Liver (tissue), 9 donors: ENCODE measurements around the gene MLLT10. TPM values are rescaled to one million over a fixed set of nuclear protein-coding genes. Genes with fewer than 3 reads are reported as not detected.

Experiments
- DNase-seq: peaks from one replicate; pipeline ENCODE4 v3.0.0-alpha.2; 2017; ENCODE audit warnings: low spot score
- H3K27ac ChIP-seq, 2 donors: one replicate each; pipeline ENCODE4 v1.7.0; 2013; ENCODE audit warnings: inconsistent platforms in 2 of 2, low read length in 2 of 2, control low read depth in 1 of 2, low read depth in 1 of 2, mild to moderate bottlenecking in 1 of 2
- H3K27me3 ChIP-seq, 4 donors: one replicate each; pipeline versions ENCODE4 v1.6.1 to v1.7.0; 2013; ENCODE audit warnings: low read length in 3 of 4, inconsistent platforms in 1 of 4, mild to moderate bottlenecking in 1 of 4, moderate library complexity in 1 of 4; ENCODE audit not compliant: control insufficient read depth in 4 of 4, insufficient read depth in 4 of 4
- H3K36me3 ChIP-seq, 4 donors: one replicate each; pipeline versions ENCODE4 v1.6.1 to v1.7.0; 2013; ENCODE audit warnings: low read length in 3 of 4, mild to moderate bottlenecking in 3 of 4, low read depth in 1 of 4, moderate library complexity in 1 of 4; ENCODE audit not compliant: control insufficient read depth in 4 of 4, insufficient read depth in 3 of 4
- H3K4me1 ChIP-seq, 4 donors: one replicate each; pipeline versions ENCODE4 v1.6.1 to v1.7.0; 2013; ENCODE audit warnings: low read length in 3 of 4, mild to moderate bottlenecking in 3 of 4, moderate library complexity in 1 of 4; ENCODE audit not compliant: control insufficient read depth in 4 of 4, insufficient read depth in 4 of 4
- H3K4me3 ChIP-seq, 3 donors: one replicate each; pipeline versions ENCODE4 v1.6.1 to v1.7.0; 2013; ENCODE audit warnings: low read length in 3 of 3, control low read depth in 1 of 3, low read depth in 1 of 3, mild to moderate bottlenecking in 1 of 3
- H3K9ac ChIP-seq, 2 donors: one replicate each; pipeline ENCODE4 v1.7.0; 2013; ENCODE audit warnings: low read length in 2 of 2, mild to moderate bottlenecking in 2 of 2, moderate library complexity in 2 of 2, control low read depth in 1 of 2, low read depth in 1 of 2
- H3K9me3 ChIP-seq, 4 donors: one replicate each; pipeline versions ENCODE4 v1.6.1 to v1.7.0; 2013; ENCODE audit warnings: low read length in 3 of 4; ENCODE audit not compliant: control insufficient read depth in 4 of 4
- ATF3 ChIP-seq: IDR thresholded peaks from 2 replicates; pipeline ENCODE4 v1.6.1; 2016; ENCODE audit warnings: antibody characterized with exemption
- CTCF ChIP-seq: fragments of 150-350 bp; IDR thresholded peaks from 2 replicates; pipeline ENCODE4 v1.5.1; 2017; ENCODE audit warnings: improper control_type of control experiment, low read depth, low read length; ENCODE audit not compliant: missing input control
- EGR1 ChIP-seq, 2 donors: IDR thresholded peaks; 2 replicates each; pipeline ENCODE4 v1.6.1; 2016 to 2018; ENCODE audit warnings: antibody characterized with exemption in 2 of 2, low read depth in 2 of 2
- FOXA1 ChIP-seq: IDR thresholded peaks from 2 replicates; pipeline ENCODE4 v1.6.1; 2016; ENCODE audit warnings: antibody characterized with exemption
- FOXA2 ChIP-seq: IDR thresholded peaks from 2 replicates; pipeline ENCODE4 v1.6.1; 2016; ENCODE audit warnings: antibody characterized with exemption
- GABPA ChIP-seq, 2 donors: IDR thresholded peaks in 1 of 2; conservative IDR thresholded peaks in 1 of 2; 2 replicates each; pipeline ENCODE4 v1.6.1; 2016; ENCODE audit warnings: antibody characterized with exemption in 2 of 2, mild to moderate bottlenecking in 1 of 2, moderate library complexity in 1 of 2
- HNF4A ChIP-seq, 2 donors: conservative IDR thresholded peaks; 2 replicates each; pipeline ENCODE4 v1.6.1; 2016; ENCODE audit warnings: antibody characterized with exemption in 2 of 2, mild to moderate bottlenecking in 2 of 2
- HNF4G ChIP-seq: IDR thresholded peaks from 2 replicates; pipeline ENCODE4 v1.6.1; 2016; ENCODE audit warnings: antibody characterized with exemption
- JUND ChIP-seq, 2 donors: IDR thresholded peaks; 2 replicates each; pipeline ENCODE4 v1.6.1; 2016; ENCODE audit warnings: antibody characterized with exemption in 2 of 2
- MAX ChIP-seq: IDR thresholded peaks from 2 replicates; pipeline ENCODE4 v1.6.1; 2016; ENCODE audit warnings: antibody characterized with exemption
- NR2F2 ChIP-seq: IDR thresholded peaks from 2 replicates; pipeline ENCODE4 v1.6.1; 2016; ENCODE audit warnings: antibody characterized with exemption
- RAD21 ChIP-seq, 2 donors: IDR thresholded peaks; 2 replicates each; pipeline ENCODE4 v1.6.1; 2016; ENCODE audit warnings: antibody characterized with exemption in 2 of 2, mild to moderate bottlenecking in 2 of 2
- REST ChIP-seq: IDR thresholded peaks from 2 replicates; pipeline ENCODE4 v1.6.1; 2016; ENCODE audit warnings: antibody characterized with exemption, mild to moderate bottlenecking
- RXRA ChIP-seq, 2 donors: IDR thresholded peaks; 2 replicates each; pipeline ENCODE4 v1.6.1; 2017 to 2018; ENCODE audit warnings: antibody characterized with exemption in 2 of 2, mild to moderate bottlenecking in 1 of 2
- SP1 ChIP-seq: IDR thresholded peaks from 2 replicates; pipeline ENCODE4 v1.6.1; 2018; ENCODE audit warnings: antibody characterized with exemption, mild to moderate bottlenecking
- TAF1 ChIP-seq: conservative IDR thresholded peaks from 2 replicates; pipeline ENCODE4 v1.6.1; 2016; ENCODE audit warnings: antibody characterized with exemption, mild to moderate bottlenecking
- YY1 ChIP-seq: IDR thresholded peaks from 2 replicates; pipeline ENCODE4 v1.6.1; 2016; ENCODE audit warnings: antibody characterized with exemption, mild to moderate bottlenecking
- ZBTB33 ChIP-seq: IDR thresholded peaks from 2 replicates; pipeline ENCODE4 v1.6.1; 2016; ENCODE audit warnings: antibody characterized with exemption
- WGBS: extraction: QIAGEN DNeasy Blood & Tissue Kit; methylation state at CpG from one replicate; pipeline ENCODE4 v1.1.7; 2013; 5-methylcytosine and 5-hydroxymethylcytosine counted together
- polyA plus RNA-seq, 2 donors: library from polyadenylated mRNA; stranded (reverse) in 1 of 2; unstranded in 1 of 2; fragments of 200-250 nt in 1 of 2; fragments of >200 nt in 1 of 2; fragmentation: Nextera tagmentation in 1 of 2; extraction: Ambion mirVana in 1 of 2; gene quantifications; one replicate each; pipeline versions ENCODE4 v1.2.1 to v1.2.3, GENCODE V29; 2013 to 2015
- total RNA-seq, 2 donors: library from RNA; depleted of rRNA; stranded (reverse); fragments of >200 nt; gene quantifications; one replicate each; pipeline ENCODE4 v1.2.3, GENCODE V29; 2014
- donor health status: healthy.
- donor health status: healthy.
- donor health status: healthy.
- donor health status: healthy.
- donor health status: healthy.

MLLT10 gene
- total and polyA plus RNA-seq, 4 donors: 11.9 to 47.4 (median 22.6) TPM

- no peaks in the 10 kb centered on the region for H3K9me3 ChIP-seq
- peak within 1 kb of the TSS; percentile 96 to 97 for H3K27ac ChIP-seq
- peak within 1 kb of the TSS; percentile 98 to 99 for H3K9ac ChIP-seq
- H3K4me1 ChIP-seq: peaks cover 0 to 27% (median 7%) of the 10 kb centered on the region in 4 donors
- peak within 1 kb of the TSS; percentile 82 to 89 (median 82) for H3K4me3 ChIP-seq
- no peaks in the 10 kb centered on the region for H3K27me3 ChIP-seq
- peak; percentile 71 for TF ChIP-seq NR2F2
- TF ChIP-seq GABPA (IDR thresholded peaks at IDR 0.05 in 1 of 2, conservative IDR thresholded peaks at IDR 0.05 in 1 of 2): peak in 1 of 2 donors; percentile 44
- TF ChIP-seq MAX: peak; percentile 65
- TF ChIP-seq HNF4A (conservative IDR thresholded peaks at IDR 0.05): peak; percentile 23 to 42
- peak; percentile 56 for TF ChIP-seq TAF1
- TF ChIP-seq FOXA1: no peak
- TF ChIP-seq RAD21 (IDR thresholded peaks at IDR 0.05): peak; percentile 29 to 36
- TF ChIP-seq JUND (IDR thresholded peaks at IDR 0.05): no peak
- TF ChIP-seq ATF3: no peak
- peak; percentile 88 for TF ChIP-seq SP1
- no peak for TF ChIP-seq FOXA2
- peak; percentile 10 to 40 for TF ChIP-seq EGR1 (IDR thresholded peaks at IDR 0.05; ENCODE audit: low read depth in 2 of 2)
- TF ChIP-seq RXRA (IDR thresholded peaks at IDR 0.05): peak; percentile 62 to 72
- peak; percentile 87 for TF ChIP-seq YY1
- TF ChIP-seq REST: peak; percentile 40
- no peak for TF ChIP-seq CTCF
- TF ChIP-seq HNF4G: no peak
- peak; percentile 38 for TF ChIP-seq ZBTB33
- peak; percentile 88 for DNase-seq
- under 1% methylated on average over 64 of the region's 64 CpGs for WGBS
- H3K36me3 ChIP-seq: no peaks in the 10 kb centered on the region
Observed at GRCh38 chr10:21525367-21526187, 8.5 kb upstream of the MLLT10 start, which contains the start of gene SKIDA1. SKIDA1 (minus strand) TSS chr10:21525682; CDS start chr10:21517822, 7,860 bp downstream.
